ENCODE data around the gene SH3BP2.

SH3BP2 gene

GRCh38 chr4:2788101-2788500 is 4.8 kb upstream of the SH3BP2 start:
- no peak for TF ChIP-seq CTCF (IDR thresholded peaks at IDR 0.05; ENCODE audit: insufficient read depth, low read length, missing control alignments)
- no peak overlapping the region for H3K4me3 ChIP-seq (ENCODE audit: low read depth, low read length)
- CTCF ChIA-PET, result interaction anchor here (2.9 kb wide), 1 partner anchor 25 kb away, joined by 10 read pairs; no protein-coding TSS in a partner anchor
- POLR2A ChIA-PET, result no interaction called here
- no peak for DNase-seq (ENCODE audit: low read depth, low spot score)

GRCh38 chr4:2788532-2789103 is 4.3 kb upstream of the SH3BP2 start:
- TF ChIP-seq CTCF (IDR thresholded peaks at IDR 0.05; ENCODE audit: insufficient read depth, low read length, missing control alignments), result no peak
- DNase-seq (ENCODE audit: low read depth, low spot score), result no peak
- POLR2A ChIA-PET, result no interaction called here
- H3K4me3 ChIP-seq (ENCODE audit: low read depth, low read length), result no peak overlapping the region
- CTCF ChIA-PET, result no interaction called here

GRCh38 chr4:2789351-2789750 is 3.5 kb upstream of the SH3BP2 start:
- POLR2A ChIA-PET, result no interaction called here
- CTCF ChIA-PET, result no interaction called here
- TF ChIP-seq CTCF (IDR thresholded peaks at IDR 0.05; ENCODE audit: insufficient read depth, low read length, missing control alignments), result no peak
- no peak for DNase-seq (ENCODE audit: low read depth, low spot score)
- no peak overlapping the region for H3K4me3 ChIP-seq (ENCODE audit: low read depth, low read length)

- ChIA-PET CTCF (no interaction called here), POLR2A (no interaction called here)
- no peak for DNase-seq (ENCODE audit: low read depth, low spot score)
- no peak for TF ChIP-seq CTCF (IDR thresholded peaks at IDR 0.05; ENCODE audit: insufficient read depth, low read length, missing control alignments)
- no peak overlapping the region for H3K4me3 ChIP-seq (ENCODE audit: low read depth, low read length)
Measured at GRCh38 chr4:2789793-2790582, 2.9 kb upstream of the SH3BP2 start.

GRCh38 chr4:2790583-2791517 is 2.0 kb upstream of the SH3BP2 start:
- no peak for TF ChIP-seq CTCF (IDR thresholded peaks at IDR 0.05; ENCODE audit: insufficient read depth, low read length, missing control alignments)
- ChIA-PET POLR2A (no interaction called here), CTCF (interaction anchor here (1.3 kb wide), 1 partner anchor 27 kb away, joined by 3 read pairs; no protein-coding TSS in a partner anchor)
- no peak for DNase-seq (ENCODE audit: low read depth, low spot score)
- H3K4me3 ChIP-seq (ENCODE audit: low read depth, low read length), result no peak overlapping the region

Measured in AG04449 (cell line).